HL-60 (cell line): ENCODE measurements around the gene EYA2.

ENCODE experiments used
- DNase-seq, 2 experiments: peaks; one replicate each; pipeline ENCODE4 v3.0.0-alpha.2; 2010 to 2020; ENCODE audit warnings: low read depth in 1 of 2, low spot score in 1 of 2
- H3K27ac ChIP-seq: fragments of 250-450 bp; sonication (Bioruptor Pico); replicated peaks from 2 replicates; pipeline ENCODE4 v1.5.1; 2020; ENCODE audit warnings: mild to moderate bottlenecking, moderate library complexity
- H3K27me3 ChIP-seq: fragments of 250-450 bp; sonication (Bioruptor Pico); 2 replicates; pipeline ENCODE4 v1.5.1; 2021; ENCODE audit warnings: mild to moderate bottlenecking, moderate library complexity; ENCODE audit not compliant: insufficient read depth, poor library complexity, severe bottlenecking
- H3K4me3 ChIP-seq: replicated peaks from 2 replicates; pipeline ENCODE4 v1.5.1; 2011; ENCODE audit warnings: mild to moderate bottlenecking, control low read depth, low read length; ENCODE audit not compliant: insufficient read depth
- GABPA ChIP-seq: IDR thresholded peaks from 2 replicates; pipeline ENCODE4 v1.6.1; 2012; ENCODE audit warnings: low read depth
- POLR2AphosphoS5 ChIP-seq: IDR thresholded peaks from 2 replicates; pipeline ENCODE4 v1.6.1; 2012; ENCODE audit warnings: low read depth
- SPI1 ChIP-seq: IDR thresholded peaks from 2 replicates; pipeline ENCODE4 v1.6.1; 2012; ENCODE audit warnings: low read depth, mild to moderate bottlenecking, borderline replicate concordance
- TF ChIP-seq, protein P1 (sequence below): IDR thresholded peaks from one replicate; pipeline ENCODE4 v1.5.1; 2011; ENCODE audit warnings: low read length, control low read depth, inconsistent platforms; ENCODE audit not compliant: insufficient read depth
- TF ChIP-seq, protein P2 (sequence below): IDR thresholded peaks from 2 replicates; pipeline ENCODE4 v1.6.1; 2012; ENCODE audit warnings: low read depth; ENCODE audit not compliant: insufficient replicate concordance

EYA2 gene

DNA sequence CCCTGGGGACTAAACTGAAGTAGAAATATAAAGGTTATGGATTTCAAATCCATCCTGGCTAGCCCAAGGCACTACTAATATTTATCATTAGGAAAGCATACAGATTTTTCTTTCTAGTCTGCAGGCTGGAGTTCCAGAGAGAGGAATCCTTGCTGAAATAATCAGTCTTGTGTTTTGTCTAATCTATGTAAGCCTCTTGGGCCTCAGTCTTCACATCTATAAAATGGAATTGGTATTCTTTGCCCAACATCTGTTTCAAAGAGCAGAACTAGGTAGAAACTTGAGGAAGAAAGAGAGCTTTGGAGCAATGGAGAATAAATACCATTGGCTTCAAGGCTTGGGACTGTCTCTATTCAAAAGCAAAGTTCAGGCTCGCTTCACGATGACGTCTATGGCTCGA lies 249.8 kb downstream of the EYA2 start:
- TF ChIP-seq POLR2AphosphoS5 = no peak
- TF ChIP-seq, protein P1, sequence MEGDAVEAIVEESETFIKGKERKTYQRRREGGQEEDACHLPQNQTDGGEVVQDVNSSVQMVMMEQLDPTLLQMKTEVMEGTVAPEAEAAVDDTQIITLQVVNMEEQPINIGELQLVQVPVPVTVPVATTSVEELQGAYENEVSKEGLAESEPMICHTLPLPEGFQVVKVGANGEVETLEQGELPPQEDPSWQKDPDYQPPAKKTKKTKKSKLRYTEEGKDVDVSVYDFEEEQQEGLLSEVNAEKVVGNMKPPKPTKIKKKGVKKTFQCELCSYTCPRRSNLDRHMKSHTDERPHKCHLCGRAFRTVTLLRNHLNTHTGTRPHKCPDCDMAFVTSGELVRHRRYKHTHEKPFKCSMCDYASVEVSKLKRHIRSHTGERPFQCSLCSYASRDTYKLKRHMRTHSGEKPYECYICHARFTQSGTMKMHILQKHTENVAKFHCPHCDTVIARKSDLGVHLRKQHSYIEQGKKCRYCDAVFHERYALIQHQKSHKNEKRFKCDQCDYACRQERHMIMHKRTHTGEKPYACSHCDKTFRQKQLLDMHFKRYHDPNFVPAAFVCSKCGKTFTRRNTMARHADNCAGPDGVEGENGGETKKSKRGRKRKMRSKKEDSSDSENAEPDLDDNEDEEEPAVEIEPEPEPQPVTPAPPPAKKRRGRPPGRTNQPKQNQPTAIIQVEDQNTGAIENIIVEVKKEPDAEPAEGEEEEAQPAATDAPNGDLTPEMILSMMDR = no peak
- DNase-seq = no peak
- Histone ChIP-seq H3K27me3 (no peaks in the 10 kb centered on the region), H3K4me3 (no peak overlapping the region), H3K27ac (no peak overlapping the region)

DNA sequence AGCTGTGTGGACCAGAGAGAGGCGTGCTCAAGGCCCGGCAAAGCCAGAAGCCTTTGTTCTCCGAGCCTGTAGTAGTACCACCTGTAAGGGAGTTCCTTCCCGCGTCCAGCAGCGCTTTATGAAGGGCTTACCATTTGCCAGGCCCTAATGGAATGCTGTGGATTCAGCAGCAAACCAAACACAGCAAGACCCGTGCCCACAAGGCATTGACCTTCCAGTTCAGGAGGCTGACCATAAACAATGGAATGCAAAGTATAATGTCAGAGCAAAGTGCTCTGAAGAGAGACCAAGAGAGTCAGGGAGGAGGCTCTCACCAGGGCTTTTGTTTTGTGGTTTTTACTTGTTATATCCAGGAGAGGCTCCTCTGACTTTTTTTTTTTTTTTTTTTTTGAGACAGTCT lies 252.0 kb downstream of the EYA2 start:
- Histone ChIP-seq H3K4me3 (no peak overlapping the region), H3K27ac (no peak overlapping the region), H3K27me3 (no peaks in the 10 kb centered on the region)
- TF ChIP-seq POLR2AphosphoS5 (no peak), SPI1 (no peak), GABPA (no peak)
- TF ChIP-seq, protein P2, sequence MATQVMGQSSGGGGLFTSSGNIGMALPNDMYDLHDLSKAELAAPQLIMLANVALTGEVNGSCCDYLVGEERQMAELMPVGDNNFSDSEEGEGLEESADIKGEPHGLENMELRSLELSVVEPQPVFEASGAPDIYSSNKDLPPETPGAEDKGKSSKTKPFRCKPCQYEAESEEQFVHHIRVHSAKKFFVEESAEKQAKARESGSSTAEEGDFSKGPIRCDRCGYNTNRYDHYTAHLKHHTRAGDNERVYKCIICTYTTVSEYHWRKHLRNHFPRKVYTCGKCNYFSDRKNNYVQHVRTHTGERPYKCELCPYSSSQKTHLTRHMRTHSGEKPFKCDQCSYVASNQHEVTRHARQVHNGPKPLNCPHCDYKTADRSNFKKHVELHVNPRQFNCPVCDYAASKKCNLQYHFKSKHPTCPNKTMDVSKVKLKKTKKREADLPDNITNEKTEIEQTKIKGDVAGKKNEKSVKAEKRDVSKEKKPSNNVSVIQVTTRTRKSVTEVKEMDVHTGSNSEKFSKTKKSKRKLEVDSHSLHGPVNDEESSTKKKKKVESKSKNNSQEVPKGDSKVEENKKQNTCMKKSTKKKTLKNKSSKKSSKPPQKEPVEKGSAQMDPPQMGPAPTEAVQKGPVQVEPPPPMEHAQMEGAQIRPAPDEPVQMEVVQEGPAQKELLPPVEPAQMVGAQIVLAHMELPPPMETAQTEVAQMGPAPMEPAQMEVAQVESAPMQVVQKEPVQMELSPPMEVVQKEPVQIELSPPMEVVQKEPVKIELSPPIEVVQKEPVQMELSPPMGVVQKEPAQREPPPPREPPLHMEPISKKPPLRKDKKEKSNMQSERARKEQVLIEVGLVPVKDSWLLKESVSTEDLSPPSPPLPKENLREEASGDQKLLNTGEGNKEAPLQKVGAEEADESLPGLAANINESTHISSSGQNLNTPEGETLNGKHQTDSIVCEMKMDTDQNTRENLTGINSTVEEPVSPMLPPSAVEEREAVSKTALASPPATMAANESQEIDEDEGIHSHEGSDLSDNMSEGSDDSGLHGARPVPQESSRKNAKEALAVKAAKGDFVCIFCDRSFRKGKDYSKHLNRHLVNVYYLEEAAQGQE = no peak
- TF ChIP-seq, protein P1 = no peak
- DNase-seq = no peak

DNA sequence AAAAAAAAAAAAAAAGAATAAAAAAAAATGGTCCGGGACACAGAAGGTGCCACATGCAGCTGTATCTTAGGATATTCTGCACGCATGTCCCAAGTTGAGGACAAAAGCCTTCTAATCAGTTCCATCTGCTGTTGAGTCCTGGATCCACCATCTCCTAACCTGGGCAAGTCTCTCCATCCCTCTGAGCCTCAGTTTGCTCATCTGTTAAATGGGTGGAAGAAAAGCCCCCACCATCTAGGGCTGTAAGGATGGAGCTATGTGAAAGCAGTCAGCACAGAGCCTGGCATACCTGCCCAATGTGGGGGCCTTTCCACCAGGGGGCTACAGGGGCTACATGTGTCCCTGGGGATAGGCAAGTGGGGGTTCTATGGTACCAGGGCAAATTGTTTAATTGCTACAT lies 253.4 kb downstream of the EYA2 start:
- Histone ChIP-seq H3K27me3 (no peaks in the 10 kb centered on the region), H3K27ac (no peak overlapping the region), H3K4me3 (no peak overlapping the region)
- TF ChIP-seq, protein P2 = no peak
- no peak for TF ChIP-seq POLR2AphosphoS5
- TF ChIP-seq SPI1 = no peak
- no peak for TF ChIP-seq GABPA
- TF ChIP-seq, protein P1 = no peak
- DNase-seq = no peak

DNA sequence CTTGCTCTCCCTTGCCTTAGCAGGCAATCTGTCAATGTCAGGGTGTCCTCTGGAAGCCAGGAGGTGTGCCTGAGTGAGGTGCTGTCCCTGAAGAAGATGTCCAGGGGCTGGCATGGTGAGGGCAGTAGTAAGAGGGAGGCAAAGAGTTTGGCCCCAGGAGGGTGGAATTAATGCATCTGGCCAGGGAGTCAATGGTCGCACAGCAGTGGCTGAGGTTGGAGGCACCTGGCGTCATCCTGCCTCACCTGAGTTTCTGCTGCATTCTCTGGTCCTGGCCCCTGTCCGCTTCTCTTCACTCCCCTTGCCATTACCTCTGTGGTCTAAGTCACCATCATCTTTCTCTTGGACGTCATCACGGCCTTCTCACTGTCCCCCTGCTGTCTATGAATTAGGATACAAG lies 255.3 kb downstream of the EYA2 start:
- TF ChIP-seq SPI1 = no peak
- no peak for TF ChIP-seq POLR2AphosphoS5
- TF ChIP-seq, protein P2 = no peak
- no peak for DNase-seq
- Histone ChIP-seq H3K27ac (no peak overlapping the region), H3K4me3 (no peak overlapping the region), H3K27me3 (no peaks in the 10 kb centered on the region)
